Mesendoderm (in vitro differentiated cells): Measurements from ENCODE around the gene GON7.
A peak's percentile ranks its signal among the peaks of the same experiment; 100 is the strongest.
"Not testable (repeated sequence)": the region's sequence is repeated elsewhere in the genome, so short reads cannot be mapped to it uniquely, and the experiment has no call there.

ENCODE experiments used
- DNase-seq: peaks from one replicate; pipeline ENCODE4 v3.0.0; 2013
- H2AK5ac ChIP-seq: 2 replicates; pipeline ENCODE4 v1.6.1; 2013; ENCODE audit warnings: low read length, inconsistent platforms
- H2BK120ac ChIP-seq: 2 replicates; pipeline ENCODE4 v1.6.1; 2013; ENCODE audit warnings: low read depth, mild to moderate bottlenecking, low read length, moderate library complexity, mixed read lengths
- H2BK15ac ChIP-seq: replicated peaks from 2 replicates; pipeline ENCODE4 v1.6.1; 2013; ENCODE audit warnings: low read depth, mild to moderate bottlenecking, moderate library complexity
- H2BK5ac ChIP-seq: 2 replicates; pipeline ENCODE4 v1.6.1; 2013; ENCODE audit warnings: low read length, inconsistent platforms
- H3K18ac ChIP-seq: 2 replicates; pipeline ENCODE4 v1.6.1; 2013; ENCODE audit warnings: mild to moderate bottlenecking, low read length, mixed read lengths
- H3K23ac ChIP-seq: one replicate; pipeline ENCODE4 v1.6.1; 2013; ENCODE audit warnings: low read length
- H3K27ac ChIP-seq: 2 replicates; pipeline ENCODE4 v1.5.1; 2013; ENCODE audit warnings: low read depth, mild to moderate bottlenecking, inconsistent platforms, low read length, moderate library complexity
- H3K27me3 ChIP-seq: 2 replicates; pipeline ENCODE4 v1.6.1; 2013; ENCODE audit warnings: low read length, control low read depth, mild to moderate bottlenecking, inconsistent platforms; ENCODE audit not compliant: insufficient read depth, poor library complexity
- H3K36me3 ChIP-seq: 2 replicates; pipeline ENCODE4 v1.6.1; 2013; ENCODE audit warnings: low read length, inconsistent platforms; ENCODE audit not compliant: control insufficient read depth, insufficient read depth
- H3K4ac ChIP-seq: one replicate; pipeline ENCODE4 v1.6.1; 2013; ENCODE audit warnings: low read depth, mild to moderate bottlenecking, low read length, moderate library complexity
- H3K4me1 ChIP-seq: 2 replicates; pipeline ENCODE4 v1.6.1; 2013; ENCODE audit warnings: low read depth, low read length, inconsistent platforms; ENCODE audit not compliant: control insufficient read depth
- H3K4me2 ChIP-seq: 2 replicates; pipeline ENCODE4 v1.6.1; 2013; ENCODE audit warnings: low read length
- H3K4me3 ChIP-seq: 2 replicates; pipeline ENCODE4 v1.5.1; 2013; ENCODE audit warnings: mild to moderate bottlenecking, low read length
- H3K56ac ChIP-seq: one replicate; pipeline ENCODE4 v1.6.1; 2013; ENCODE audit warnings: low read length
- H3K79me1 ChIP-seq: 2 replicates; pipeline ENCODE4 v1.6.1; 2013; ENCODE audit warnings: low read length, inconsistent platforms
- H3K79me2 ChIP-seq: 2 replicates; pipeline ENCODE4 v1.6.1; 2013; ENCODE audit warnings: mild to moderate bottlenecking, low read length; ENCODE audit not compliant: control insufficient read depth, insufficient read depth
- H3K9ac ChIP-seq: 2 replicates; pipeline ENCODE4 v1.6.1; 2013; ENCODE audit warnings: low read length, inconsistent platforms
- H4K5ac ChIP-seq: one replicate; pipeline ENCODE4 v1.6.1; 2013; ENCODE audit warnings: low read length
- H4K8ac ChIP-seq: one replicate; pipeline ENCODE4 v1.6.1; 2013; ENCODE audit warnings: low read depth, mild to moderate bottlenecking, control low read depth, low read length, moderate library complexity
- WGBS: extraction: QIAGEN DNeasy Blood & Tissue Kit; methylation state at CpG from one replicate; pipeline ENCODE4 v1.1.7; 2013; ENCODE audit warnings: low lambda C conversion rate, missing lambda C conversion rate; ENCODE audit not compliant: insufficient coverage; ENCODE audit errors: extremely low coverage; 5-methylcytosine and 5-hydroxymethylcytosine counted together

The GON7 gene

GRCh38 chr14:93239869-93240677, 33.2 kb upstream of the GON7 start:
- no peak overlapping the region for H3K4me3 ChIP-seq
- H3K4me1 ChIP-seq: no peaks in the 10 kb centered on the region
- DNase-seq: no peak
- no peaks in the 10 kb centered on the region for H3K27me3 ChIP-seq
- H4K8ac ChIP-seq: no peak overlapping the region
- H2AK5ac ChIP-seq: no peak overlapping the region
- peaks cover 4% of the 10 kb centered on the region for H3K36me3 ChIP-seq
- H2BK5ac ChIP-seq: no peak overlapping the region
- H3K4me2 ChIP-seq: no peak overlapping the region
- no peak overlapping the region for H2BK15ac ChIP-seq
- H3K79me2 ChIP-seq: no peaks in the 10 kb centered on the region
- H3K9ac ChIP-seq: no peak overlapping the region
- H3K18ac ChIP-seq: no peak overlapping the region
- no peak overlapping the region for H3K23ac ChIP-seq
- no peak overlapping the region for H3K56ac ChIP-seq
- no peak overlapping the region for H3K27ac ChIP-seq
- no peaks in the 10 kb centered on the region for H3K79me1 ChIP-seq
- no peak overlapping the region for H4K5ac ChIP-seq
- WGBS: no CpG with 5 or more reads among the region's 25 CpGs
- no peak overlapping the region for H3K4ac ChIP-seq
- H2BK120ac ChIP-seq: no peak overlapping the region

GRCh38 chr14:93234798-93235197, 27.9 kb upstream of the GON7 start:
- peak; percentile 36 for DNase-seq
- Histone ChIP-seq H3K4ac (no peak overlapping the region), H3K9ac (no peak overlapping the region), H3K27ac (no peak overlapping the region), H3K4me1 (no peaks in the 10 kb centered on the region), H2BK15ac (no peak overlapping the region), H2BK120ac (no peak overlapping the region), H3K79me2 (no peaks in the 10 kb centered on the region), H2AK5ac (no peak overlapping the region), H3K56ac (no peak overlapping the region), H3K4me3 (no peak overlapping the region), H2BK5ac (no peak overlapping the region), H3K36me3 (no peaks in the 10 kb centered on the region), H3K27me3 (no peaks in the 10 kb centered on the region), H3K23ac (no peak overlapping the region), H4K5ac (no peak overlapping the region), H3K18ac (no peak overlapping the region), H4K8ac (no peak overlapping the region), H3K4me2 (no peak overlapping the region), H3K79me1 (no peaks in the 10 kb centered on the region)
- no CpG with 5 or more reads among the region's 10 CpGs for WGBS

- H4K5ac ChIP-seq, H3K4me1 ChIP-seq, H3K4me2 ChIP-seq, H3K27me3 ChIP-seq, H3K4me3 ChIP-seq, H3K36me3 ChIP-seq, H3K4ac ChIP-seq, H2BK120ac ChIP-seq, H3K27ac ChIP-seq, H2BK15ac ChIP-seq, H2BK5ac ChIP-seq, H3K56ac ChIP-seq, H3K23ac ChIP-seq, H2AK5ac ChIP-seq, H3K9ac ChIP-seq, DNase-seq, H4K8ac ChIP-seq, H3K79me1 ChIP-seq, H3K79me2 ChIP-seq, H3K18ac ChIP-seq: not testable (repeated sequence)
- no CpG with 5 or more reads among the region's 5 CpGs for whole genome bisulfite sequencing
Observed at GRCh38 chr14:93233078-93233477, 26.2 kb upstream of the GON7 start.

- H3K79me2 ChIP-seq: no peaks in the 10 kb centered on the region
- no peak overlapping the region for H2AK5ac ChIP-seq
- no peak overlapping the region for H4K5ac ChIP-seq
- H3K9ac ChIP-seq: no peak overlapping the region
- no peak overlapping the region for H3K4ac ChIP-seq
- no peak overlapping the region for H3K18ac ChIP-seq
- no peak overlapping the region for H2BK120ac ChIP-seq
- H3K79me1 ChIP-seq: no peaks in the 10 kb centered on the region
- no peak overlapping the region for H3K4me3 ChIP-seq
- no peak overlapping the region for H3K4me2 ChIP-seq
- no peak for DNase-seq
- H4K8ac ChIP-seq: no peak overlapping the region
- H2BK5ac ChIP-seq: no peak overlapping the region
- H3K23ac ChIP-seq: no peak overlapping the region
- no CpG with 5 or more reads among the region's 17 CpGs for WGBS
- no peak overlapping the region for H2BK15ac ChIP-seq
- H3K56ac ChIP-seq: no peak overlapping the region
- H3K27me3 ChIP-seq: no peaks in the 10 kb centered on the region
- peaks cover 2% of the 10 kb centered on the region for H3K36me3 ChIP-seq
- no peak overlapping the region for H3K27ac ChIP-seq
- H3K4me1 ChIP-seq: no peaks in the 10 kb centered on the region
Observed at GRCh38 chr14:93232159-93232558, 25.3 kb upstream of the GON7 start.

- Histone ChIP-seq H3K36me3 (peaks cover 6% of the 10 kb centered on the region), H3K4me2 (no peak overlapping the region), H3K27me3 (no peaks in the 10 kb centered on the region), H3K4me1 (no peaks in the 10 kb centered on the region), H3K56ac (no peak overlapping the region), H3K23ac (no peak overlapping the region), H3K79me2 (no peaks in the 10 kb centered on the region), H2BK5ac (no peak overlapping the region), H4K8ac (no peak overlapping the region), H3K4me3 (no peak overlapping the region), H3K18ac (no peak overlapping the region), H3K4ac (no peak overlapping the region), H3K9ac (no peak overlapping the region), H3K79me1 (no peaks in the 10 kb centered on the region), H2AK5ac (no peak overlapping the region), H3K27ac (no peak overlapping the region), H2BK120ac (no peak overlapping the region), H4K5ac (no peak overlapping the region), H2BK15ac (no peak overlapping the region)
- WGBS: no CpG with 5 or more reads among the region's 39 CpGs
- no peak for DNase-seq
Observed at GRCh38 chr14:93231129-93231979, 24.5 kb upstream of the GON7 start.
